ENCODE data around the gene USP5. TPM values are rescaled to one million over a fixed set of nuclear protein-coding genes. Genes with fewer than 3 reads are reported as not detected.

The USP5 gene
- total RNA-seq, 1 donor: 84.0 TPM

GRCh38 chr12:6846316-6846869, 5.6 kb upstream of the USP5 start:
- H3K4me3 ChIP-seq (ENCODE audit: low read depth, low read length): no peak overlapping the region
- DNase-seq (ENCODE audit: low read depth): no peak
- no peak for TF ChIP-seq CTCF (IDR thresholded peaks at IDR 0.05; ENCODE audit: insufficient read depth, low read length)

GRCh38 chr12:6847676-6848075, 4.3 kb upstream of the USP5 start:
- no peak for TF ChIP-seq CTCF (IDR thresholded peaks at IDR 0.05; ENCODE audit: insufficient read depth, low read length)
- no peak overlapping the region for H3K4me3 ChIP-seq (ENCODE audit: low read depth, low read length)
- DNase-seq (ENCODE audit: low read depth): no peak

- TF ChIP-seq CTCF (IDR thresholded peaks at IDR 0.05; ENCODE audit: insufficient read depth, low read length): no peak
- DNase-seq (ENCODE audit: low read depth): no peak
- H3K4me3 ChIP-seq (ENCODE audit: low read depth, low read length): no peak overlapping the region
These were observed 2.5 kb upstream of the USP5 start for GRCh38 chr12:6849427-6849826.

- DNase-seq (ENCODE audit: low read depth): no peak
- TF ChIP-seq CTCF (IDR thresholded peaks at IDR 0.05; ENCODE audit: insufficient read depth, low read length): no peak
- peak overlapping the region; percentile 61 for H3K4me3 ChIP-seq (ENCODE audit: low read depth, low read length)
These were observed 1.9 kb upstream of the USP5 start for GRCh38 chr12:6849976-6850560.

- no peak for DNase-seq (ENCODE audit: low read depth)
- no peak for TF ChIP-seq CTCF (IDR thresholded peaks at IDR 0.05; ENCODE audit: insufficient read depth, low read length)
- peak overlapping the region; percentile 61 for H3K4me3 ChIP-seq (ENCODE audit: low read depth, low read length)
These were observed 1.2 kb upstream of the USP5 start for GRCh38 chr12:6850796-6851152.

- no peak for TF ChIP-seq CTCF (IDR thresholded peaks at IDR 0.05; ENCODE audit: insufficient read depth, low read length)
- H3K4me3 ChIP-seq (ENCODE audit: low read depth, low read length): peak within 1 kb of the TSS; percentile 97
- DNase-seq (ENCODE audit: low read depth): peak; percentile 99
These were observed 613 bp upstream of the USP5 start, which contains the start of gene CDCA3 for GRCh38 chr12:6851153-6851920. Gene CDCA3 (minus strand): TSS chr12:6851286. CDS start chr12:6850952, 334 bp downstream.

Data from fibroblast of the aortic adventitia (primary cell).